ENCODE results near the gene DDX11.
"Not testable (repeated sequence)": the region's sequence is repeated elsewhere in the genome, so short reads cannot be mapped to it uniquely, and the experiment has no call there.

DDX11 gene

GRCh38 chr12:31100503-31101208 lies 27.0 kb downstream of the DDX11 start:
- not testable (repeated sequence) for DNase-seq

GRCh38 chr12:31102125-31102524 lies 28.5 kb downstream of the DDX11 start:
- DNase-seq, result not testable (repeated sequence)

- not testable (repeated sequence) for DNase-seq
These were observed 28.9 kb downstream of the DDX11 start for GRCh38 chr12:31102596-31102995.

GRCh38 chr12:31103561-31103975 lies 29.9 kb downstream of the DDX11 start:
- not testable (repeated sequence) for DNase-seq

- DNase-seq, result not testable (repeated sequence)
These were observed 30.6 kb downstream of the DDX11 start for GRCh38 chr12:31104220-31104619.

GRCh38 chr12:31104773-31105172 lies 31.1 kb downstream of the DDX11 start:
- not testable (repeated sequence) for DNase-seq

- DNase-seq, result no peak
These were observed 32.0 kb downstream of the DDX11 start for GRCh38 chr12:31105668-31106067.

- no peak for DNase-seq
These were observed 32.6 kb downstream of the DDX11 start for GRCh38 chr12:31106101-31106803.

GRCh38 chr12:31109773-31110172 lies 36.1 kb downstream of the DDX11 start:
- DNase-seq, result not testable (repeated sequence)

GRCh38 chr12:31110263-31110662 lies 36.6 kb downstream of the DDX11 start:
- not testable (repeated sequence) for DNase-seq

- DNase-seq, result not testable (repeated sequence)
These were observed 41.5 kb downstream of the DDX11 start for GRCh38 chr12:31115092-31115601.

GRCh38 chr12:31116846-31117202 lies 43.2 kb downstream of the DDX11 start:
- not testable (repeated sequence) for DNase-seq

- DNase-seq, result no peak
These were observed 43.7 kb downstream of the DDX11 start for GRCh38 chr12:31117203-31118011.

GRCh38 chr12:31118347-31119191 lies 44.9 kb downstream of the DDX11 start:
- no peak for DNase-seq

GRCh38 chr12:31119192-31119802 lies 45.6 kb downstream of the DDX11 start:
- no peak for DNase-seq

GRCh38 chr12:31119803-31120211 lies 46.1 kb downstream of the DDX11 start:
- DNase-seq, result no peak

- no peak for DNase-seq
These were observed 46.8 kb downstream of the DDX11 start for GRCh38 chr12:31120392-31121008.

- DNase-seq, result not testable (repeated sequence)
These were observed 47.5 kb downstream of the DDX11 start for GRCh38 chr12:31121022-31121728.

GRCh38 chr12:31122481-31122880 lies 48.8 kb downstream of the DDX11 start:
- DNase-seq, result no peak

GRCh38 chr12:31124158-31124557 lies 50.5 kb downstream of the DDX11 start:
- DNase-seq, result not testable (repeated sequence)

- not testable (repeated sequence) for DNase-seq
These were observed 51.5 kb downstream of the DDX11 start for GRCh38 chr12:31125171-31125570.

Measured in GOT3 (cell line).